HL-60/S4 treated with retinoic acid at 250 ng/mL for 4 days and 3 days (cell line): Measurements from ENCODE around the gene MARCHF6.
"Not testable (repeated sequence)": the region's sequence is repeated elsewhere in the genome, so short reads cannot be mapped to it uniquely, and the experiment has no call there.

ENCODE experiments used
- in situ Hi-C: fragments of 300-500 bp; cut with MboI; formaldehyde crosslinking; loops from 2 replicates; pipeline ENCODE4 v1.7.0; 2022; ENCODE audit warnings: low sequenced_read_pairs

MARCHF6 gene

GRCh38 chr5:10353241-10354047 lies at the start of gene MARCHF6:
Gene MARCHF6 (plus strand): TSS chr5:10353695. CDS start chr5:10353899, 204 bp downstream.
- in situ Hi-C loops = no loop called here

- in situ Hi-C loops = no loop called here
These were observed 49.8 kb upstream of the MARCHF6 start for GRCh38 chr5:10303699-10304170.

GRCh38 chr5:10304932-10305331 lies 48.6 kb upstream of the MARCHF6 start:
- in situ Hi-C loops = no loop called here

- in situ Hi-C loops = no loop called here
These were observed 47.4 kb upstream of the MARCHF6 start for GRCh38 chr5:10306114-10306513.

- in situ Hi-C loops = no loop called here
These were observed 46.7 kb upstream of the MARCHF6 start for GRCh38 chr5:10306806-10307205.

- in situ Hi-C loops = no loop called here
These were observed 46.0 kb upstream of the MARCHF6 start, which contains the start of gene CMBL for GRCh38 chr5:10307206-10308148. Gene CMBL (minus strand): TSS chr5:10307902. CDS start chr5:10290762, 17,140 bp downstream.

- in situ Hi-C loops = no loop called here
These were observed 44.7 kb upstream of the MARCHF6 start for GRCh38 chr5:10308844-10309243.

GRCh38 chr5:10310066-10310779 lies 43.3 kb upstream of the MARCHF6 start:
- in situ Hi-C loops = no loop called here

GRCh38 chr5:10310835-10311570 lies 42.5 kb upstream of the MARCHF6 start:
- in situ Hi-C loops = not testable (repeated sequence)

- in situ Hi-C loops = no loop called here
These were observed 41.7 kb upstream of the MARCHF6 start for GRCh38 chr5:10311595-10312425.

- in situ Hi-C loops = no loop called here
These were observed 38.3 kb upstream of the MARCHF6 start for GRCh38 chr5:10315201-10315600.

GRCh38 chr5:10315824-10316509 lies 37.5 kb upstream of the MARCHF6 start:
- in situ Hi-C loops = no loop called here

- in situ Hi-C loops = no loop called here
These were observed 35.4 kb upstream of the MARCHF6 start for GRCh38 chr5:10317825-10318682.

- in situ Hi-C loops = no loop called here
These were observed 34.2 kb upstream of the MARCHF6 start for GRCh38 chr5:10319202-10319851.

GRCh38 chr5:10320793-10321192 lies 32.7 kb upstream of the MARCHF6 start:
- in situ Hi-C loops = no loop called here

GRCh38 chr5:10321882-10322281 lies 31.6 kb upstream of the MARCHF6 start:
- in situ Hi-C loops = no loop called here
